ENCODE data around the gene GGACT. TPM values are rescaled to one million over a fixed set of nuclear protein-coding genes. Genes with fewer than 3 reads are reported as not detected.

The GGACT gene
- total RNA-seq, 3 donors from 2014 or later = 4.8 to 9.2 (median 7.8) TPM

- Histone ChIP-seq H3K36me3 (ENCODE audit: low read depth) (no peaks in the 10 kb centered on the region), H3K9me3 (no peaks in the 10 kb centered on the region), H3K4me1 (ENCODE audit: low read depth) (no peaks in the 10 kb centered on the region), H3K4me3 (no peak overlapping the region)
- ATAC-seq (no peak), DNase-seq (no peak)
- intact Hi-C loops (cut with DNase I, micrococcal nuclease) = no loop called here
- TF ChIP-seq, protein P1, sequence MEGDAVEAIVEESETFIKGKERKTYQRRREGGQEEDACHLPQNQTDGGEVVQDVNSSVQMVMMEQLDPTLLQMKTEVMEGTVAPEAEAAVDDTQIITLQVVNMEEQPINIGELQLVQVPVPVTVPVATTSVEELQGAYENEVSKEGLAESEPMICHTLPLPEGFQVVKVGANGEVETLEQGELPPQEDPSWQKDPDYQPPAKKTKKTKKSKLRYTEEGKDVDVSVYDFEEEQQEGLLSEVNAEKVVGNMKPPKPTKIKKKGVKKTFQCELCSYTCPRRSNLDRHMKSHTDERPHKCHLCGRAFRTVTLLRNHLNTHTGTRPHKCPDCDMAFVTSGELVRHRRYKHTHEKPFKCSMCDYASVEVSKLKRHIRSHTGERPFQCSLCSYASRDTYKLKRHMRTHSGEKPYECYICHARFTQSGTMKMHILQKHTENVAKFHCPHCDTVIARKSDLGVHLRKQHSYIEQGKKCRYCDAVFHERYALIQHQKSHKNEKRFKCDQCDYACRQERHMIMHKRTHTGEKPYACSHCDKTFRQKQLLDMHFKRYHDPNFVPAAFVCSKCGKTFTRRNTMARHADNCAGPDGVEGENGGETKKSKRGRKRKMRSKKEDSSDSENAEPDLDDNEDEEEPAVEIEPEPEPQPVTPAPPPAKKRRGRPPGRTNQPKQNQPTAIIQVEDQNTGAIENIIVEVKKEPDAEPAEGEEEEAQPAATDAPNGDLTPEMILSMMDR (IDR thresholded peaks at IDR 0.05) = no peak
Observed at GRCh38 chr13:100546713-100547405, 41.7 kb downstream of the GGACT start.

DNA sequence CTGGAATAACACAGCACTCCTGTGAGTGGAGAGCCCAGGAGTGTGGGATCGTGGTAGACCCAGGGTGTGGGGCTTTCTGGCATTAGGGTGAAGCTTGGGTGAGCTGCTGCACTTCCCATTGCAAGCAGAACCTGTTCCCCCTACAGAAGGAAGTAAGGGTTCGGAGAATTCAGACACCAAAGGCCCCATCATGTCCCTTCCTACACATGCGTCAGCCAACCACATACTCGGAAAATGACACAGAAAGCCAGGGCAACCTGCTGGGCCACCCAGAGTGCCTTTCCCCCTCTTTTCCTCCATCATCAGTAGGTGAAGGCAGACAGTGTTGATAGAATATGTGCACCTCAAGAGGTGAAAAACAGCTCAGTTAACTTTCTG lies 42.9 kb downstream of the GGACT start:
- no peaks in the 10 kb centered on the region for H3K4me1 ChIP-seq (ENCODE audit: low read depth)
- TF ChIP-seq, protein P1 (IDR thresholded peaks at IDR 0.05) = no peak
- no peaks in the 10 kb centered on the region for H3K9me3 ChIP-seq
- no peak overlapping the region for H3K4me3 ChIP-seq
- DNase-seq = no peak
- intact Hi-C loops (cut with DNase I, micrococcal nuclease) = no loop called here
- no peak for ATAC-seq
- no peaks in the 10 kb centered on the region for H3K36me3 ChIP-seq (ENCODE audit: low read depth)

GRCh38 chr13:100544866-100545683 lies 43.5 kb downstream of the GGACT start:
- no peaks in the 10 kb centered on the region for H3K9me3 ChIP-seq
- ATAC-seq (no peak), DNase-seq (no peak)
- intact Hi-C loops (cut with DNase I, micrococcal nuclease) = no loop called here
- H3K36me3 ChIP-seq (ENCODE audit: low read depth) = no peaks in the 10 kb centered on the region
- H3K4me1 ChIP-seq (ENCODE audit: low read depth) = no peaks in the 10 kb centered on the region
- no peak overlapping the region for H3K4me3 ChIP-seq
- TF ChIP-seq, protein P1 (IDR thresholded peaks at IDR 0.05) = no peak

- ATAC-seq = no peak
- Histone ChIP-seq H3K4me1 (ENCODE audit: low read depth) (no peaks in the 10 kb centered on the region), H3K36me3 (ENCODE audit: low read depth) (no peaks in the 10 kb centered on the region), H3K4me3 (no peak overlapping the region), H3K9me3 (no peaks in the 10 kb centered on the region)
- no peak for DNase-seq
- TF ChIP-seq, protein P1 (IDR thresholded peaks at IDR 0.05) = no peak
- intact Hi-C loops (cut with DNase I, micrococcal nuclease) = no loop called here
Observed at GRCh38 chr13:100543872-100544602, 44.6 kb downstream of the GGACT start.

GRCh38 chr13:100542826-100543156 lies 45.8 kb downstream of the GGACT start:
- TF ChIP-seq, protein P1 (IDR thresholded peaks at IDR 0.05) = no peak

More at GRCh38 chr13:100542826-100543156, 45.8 kb downstream of the GGACT start:
- Histone ChIP-seq H3K36me3 (ENCODE audit: low read depth) (no peaks in the 10 kb centered on the region), H3K4me3 (no peak overlapping the region), H3K9me3 (no peaks in the 10 kb centered on the region), H3K4me1 (ENCODE audit: low read depth) (no peaks in the 10 kb centered on the region)
- DNase-seq = no peak
- intact Hi-C loops (cut with DNase I, micrococcal nuclease) = no loop called here
- peak; percentile 44 for ATAC-seq
